DOHH2 (cell line): ENCODE measurements around the gene TGM3.

Experiments used
- EZH2phosphoT487 ChIP-seq: fragments of 200-600 bp; sonication (generic); IDR thresholded peaks from 2 replicates; pipeline ENCODE4 v1.6.1; 2017; ENCODE audit warnings: borderline replicate concordance, mild to moderate bottlenecking, antibody characterized with exemption, low read length, moderate library complexity, mixed read lengths
- TF ChIP-seq, protein P1 (sequence below): fragments of 200-600 bp; sonication (generic); IDR thresholded peaks from one replicate; pipeline ENCODE4 v1.5.1; 2014; ENCODE audit warnings: antibody characterized with exemption, mild to moderate bottlenecking, low read depth, low read length; ENCODE audit not compliant: poor library complexity, severe bottlenecking

DNA sequence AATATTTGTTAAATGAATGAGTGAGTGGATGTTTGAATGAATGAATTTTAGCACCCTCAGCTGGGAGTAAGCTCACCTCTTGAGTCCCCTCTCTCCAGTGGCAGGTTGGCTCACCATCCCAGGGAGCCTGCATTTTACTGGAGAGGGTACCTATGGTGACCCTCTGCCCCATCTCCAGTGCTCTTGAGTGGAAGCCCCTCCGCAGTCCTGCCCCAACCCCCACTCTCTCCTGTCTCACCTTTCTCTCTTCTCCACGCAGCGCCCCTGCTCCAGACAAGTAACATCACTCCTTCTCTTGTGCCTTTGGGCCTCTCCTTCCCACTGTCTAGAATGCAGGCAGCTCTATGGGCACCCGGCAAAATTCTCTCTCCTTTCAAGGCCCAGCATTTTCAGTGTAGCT is 11.3 kb downstream of the TGM3 start:
- TF ChIP-seq, protein P1, sequence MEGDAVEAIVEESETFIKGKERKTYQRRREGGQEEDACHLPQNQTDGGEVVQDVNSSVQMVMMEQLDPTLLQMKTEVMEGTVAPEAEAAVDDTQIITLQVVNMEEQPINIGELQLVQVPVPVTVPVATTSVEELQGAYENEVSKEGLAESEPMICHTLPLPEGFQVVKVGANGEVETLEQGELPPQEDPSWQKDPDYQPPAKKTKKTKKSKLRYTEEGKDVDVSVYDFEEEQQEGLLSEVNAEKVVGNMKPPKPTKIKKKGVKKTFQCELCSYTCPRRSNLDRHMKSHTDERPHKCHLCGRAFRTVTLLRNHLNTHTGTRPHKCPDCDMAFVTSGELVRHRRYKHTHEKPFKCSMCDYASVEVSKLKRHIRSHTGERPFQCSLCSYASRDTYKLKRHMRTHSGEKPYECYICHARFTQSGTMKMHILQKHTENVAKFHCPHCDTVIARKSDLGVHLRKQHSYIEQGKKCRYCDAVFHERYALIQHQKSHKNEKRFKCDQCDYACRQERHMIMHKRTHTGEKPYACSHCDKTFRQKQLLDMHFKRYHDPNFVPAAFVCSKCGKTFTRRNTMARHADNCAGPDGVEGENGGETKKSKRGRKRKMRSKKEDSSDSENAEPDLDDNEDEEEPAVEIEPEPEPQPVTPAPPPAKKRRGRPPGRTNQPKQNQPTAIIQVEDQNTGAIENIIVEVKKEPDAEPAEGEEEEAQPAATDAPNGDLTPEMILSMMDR: no peak
- TF ChIP-seq EZH2phosphoT487: no peak
